HEK293T (cell line): ENCODE results near the gene NPHP4.

Experiments
- FOXA1 ChIP-seq: fragments of 450-650 bp; IDR thresholded peaks from 2 replicates; pipeline ENCODE4 v1.6.1; 2016; ENCODE audit warnings: mild to moderate bottlenecking
- HDGF ChIP-seq: fragments of 450-650 bp; IDR thresholded peaks from 2 replicates; pipeline ENCODE4 v1.6.1; 2017; ENCODE audit warnings: antibody characterized with exemption, borderline replicate concordance
- LEF1 ChIP-seq: fragments of 450-650 bp; IDR thresholded peaks from 2 replicates; pipeline ENCODE4 v1.6.1; 2017; ENCODE audit warnings: mild to moderate bottlenecking, borderline replicate concordance
- PKNOX1 ChIP-seq: fragments of 450-650 bp; IDR thresholded peaks from 2 replicates; pipeline ENCODE4 v1.6.1; 2016
- SP1 ChIP-seq: fragments of 450-650 bp; IDR thresholded peaks from 2 replicates; pipeline ENCODE4 v1.6.1; 2017

- TF ChIP-seq PKNOX1 (no peak), HDGF (no peak), SP1 (no peak), FOXA1 (no peak), LEF1 (no peak)
Measured at GRCh38 chr1:5917591-5918274, 74.5 kb downstream of the NPHP4 start.
